Tibial artery (tissue), 4 donors: ENCODE measurements around the gene POFUT2.

Source experiments
- DNase-seq, 2 donors: peaks; one replicate each; pipeline ENCODE4 v3.0.0-alpha.2; 2019
- H3K27ac ChIP-seq, 2 donors: fragments of 200-600 bp; sonication (generic) in 1 of 2; 1 replicate in 1 of 2; 2 replicates in 1 of 2; pipeline ENCODE4 v1.5.1; 2018 to 2019; ENCODE audit warnings: mild to moderate bottlenecking in 1 of 2
- H3K27me3 ChIP-seq, 2 donors: fragments of 200-600 bp; sonication (generic) in 1 of 2; one replicate each; pipeline versions ENCODE4 v1.5.1 to v1.6.0; 2016 to 2019
- H3K36me3 ChIP-seq, 3 donors: fragments of 200-600 bp; sonication (generic) in 2 of 3; one replicate each; pipeline ENCODE4 v1.5.1; 2016 to 2019; ENCODE audit warnings: mild to moderate bottlenecking in 2 of 3
- H3K4me1 ChIP-seq, 4 donors: fragments of 200-600 bp; sonication (generic) in 2 of 4; 1 replicate in 3 of 4; 2 replicates in 1 of 4; pipeline ENCODE4 v1.5.1; 2016 to 2019
- H3K4me3 ChIP-seq, 2 donors: fragments of 200-600 bp; sonication (generic) in 1 of 2; 1 replicate in 1 of 2; 2 replicates in 1 of 2; pipeline ENCODE4 v1.5.1; 2018 to 2019; ENCODE audit warnings: mild to moderate bottlenecking in 2 of 2
- H3K9me3 ChIP-seq, 3 donors: fragments of 200-600 bp; sonication (generic) in 1 of 3; one replicate each; pipeline ENCODE4 v1.5.1; 2016 to 2019
- intact Hi-C: fragments of 100-400 bp; cut with DNase I; formaldehyde crosslinking; loops from one replicate; pipeline ENCODE4 v1.15.0; 2023; ENCODE audit warnings: low total_unique reads
- TF ChIP-seq, protein P1 (sequence below), 2 experiments: fragments of 200-600 bp in 1 of 2; fragments of 450-650 bp in 1 of 2; IDR thresholded peaks; one replicate each; pipeline ENCODE4 v1.5.1; 2017 to 2019; ENCODE audit warnings: antibody characterized with exemption in 2 of 2, mild to moderate bottlenecking in 1 of 2, moderate library complexity in 1 of 2

Gene POFUT2

DNA sequence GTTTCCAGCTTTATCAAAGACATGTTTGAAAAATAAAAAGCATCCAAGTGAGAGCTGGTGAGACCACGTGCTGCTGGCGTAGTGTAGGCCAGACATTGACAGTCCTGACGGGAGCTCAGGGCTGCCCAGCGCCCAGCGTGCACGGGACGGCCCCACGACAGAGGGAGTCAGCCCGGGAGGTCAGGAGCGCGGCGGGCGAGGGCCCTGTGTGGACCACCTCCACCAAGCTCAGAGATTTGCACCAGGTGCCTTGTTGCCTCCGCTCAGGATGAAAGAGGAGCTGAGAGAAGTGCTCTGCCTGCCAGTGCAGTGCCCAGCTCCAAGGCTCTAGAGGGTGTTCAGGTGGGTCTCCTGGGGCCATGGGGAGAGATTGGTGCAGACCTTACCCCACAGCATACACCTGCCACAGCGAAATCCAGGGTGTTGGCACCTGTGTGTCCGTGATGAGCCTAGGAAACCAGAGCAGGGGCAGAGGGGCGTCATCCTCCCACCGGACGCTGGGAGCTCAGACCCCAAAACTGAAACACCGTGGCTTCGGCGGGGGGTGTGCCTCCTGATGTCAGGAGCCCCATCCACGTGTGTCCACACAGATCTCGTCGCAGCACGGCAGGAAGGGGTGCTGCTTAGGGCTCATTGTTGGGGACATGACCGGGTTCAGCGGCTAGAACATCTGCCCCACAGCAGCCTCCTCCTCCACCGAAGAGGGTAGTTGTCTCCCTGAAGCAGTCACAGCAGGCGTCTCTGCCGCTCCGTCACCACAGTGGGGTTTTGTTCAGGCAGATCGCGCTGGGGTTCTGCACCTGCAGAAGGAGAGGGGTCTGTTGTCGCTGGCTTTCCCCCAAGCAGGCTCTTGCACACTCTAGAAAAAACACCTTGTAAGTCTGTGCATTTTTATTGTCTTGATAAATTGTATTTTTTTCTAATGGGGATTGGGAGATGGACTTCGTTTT lies 64.2 kb downstream of the POFUT2 start:
- H3K36me3 ChIP-seq: peaks cover 37 to 65% (median 50%) of the 10 kb centered on the region in 3 donors
- intact Hi-C loops: loop anchor here (10.0 kb wide), 1 partner anchor 51 kb away; no protein-coding TSS in a partner anchor

DNA sequence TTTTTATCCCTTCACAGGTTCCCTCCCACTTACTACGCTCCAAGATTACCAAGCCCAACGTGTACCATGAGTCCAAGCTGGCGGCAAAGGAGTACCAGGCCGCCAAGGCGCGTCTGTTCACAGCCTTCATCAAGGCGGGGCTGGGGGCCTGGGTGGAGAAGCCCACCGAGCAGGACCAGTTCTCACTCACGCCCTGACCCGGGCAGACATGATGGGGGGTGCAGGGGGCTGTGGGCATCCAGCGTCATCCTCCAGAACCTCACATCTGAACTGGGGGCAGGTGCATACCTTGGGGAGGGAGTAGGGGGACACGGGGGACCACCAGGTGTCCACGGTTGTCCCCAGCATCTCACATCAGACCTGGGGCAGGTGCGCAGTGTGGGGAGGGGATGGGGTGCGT lies 65.7 kb downstream of the POFUT2 start:
- peaks cover 0 to 34% (median 11%) of the 10 kb centered on the region in 4 donors for H3K4me1 ChIP-seq
- intact Hi-C loops: loop anchor here (10.0 kb wide), 1 partner anchor 53 kb away; no protein-coding TSS in a partner anchor
- peaks cover 45 to 65% (median 50%) of the 10 kb centered on the region in 3 donors for H3K36me3 ChIP-seq
- H3K4me3 ChIP-seq: no peak overlapping the region
- H3K27ac ChIP-seq: no peak overlapping the region
- TF ChIP-seq, protein P1, sequence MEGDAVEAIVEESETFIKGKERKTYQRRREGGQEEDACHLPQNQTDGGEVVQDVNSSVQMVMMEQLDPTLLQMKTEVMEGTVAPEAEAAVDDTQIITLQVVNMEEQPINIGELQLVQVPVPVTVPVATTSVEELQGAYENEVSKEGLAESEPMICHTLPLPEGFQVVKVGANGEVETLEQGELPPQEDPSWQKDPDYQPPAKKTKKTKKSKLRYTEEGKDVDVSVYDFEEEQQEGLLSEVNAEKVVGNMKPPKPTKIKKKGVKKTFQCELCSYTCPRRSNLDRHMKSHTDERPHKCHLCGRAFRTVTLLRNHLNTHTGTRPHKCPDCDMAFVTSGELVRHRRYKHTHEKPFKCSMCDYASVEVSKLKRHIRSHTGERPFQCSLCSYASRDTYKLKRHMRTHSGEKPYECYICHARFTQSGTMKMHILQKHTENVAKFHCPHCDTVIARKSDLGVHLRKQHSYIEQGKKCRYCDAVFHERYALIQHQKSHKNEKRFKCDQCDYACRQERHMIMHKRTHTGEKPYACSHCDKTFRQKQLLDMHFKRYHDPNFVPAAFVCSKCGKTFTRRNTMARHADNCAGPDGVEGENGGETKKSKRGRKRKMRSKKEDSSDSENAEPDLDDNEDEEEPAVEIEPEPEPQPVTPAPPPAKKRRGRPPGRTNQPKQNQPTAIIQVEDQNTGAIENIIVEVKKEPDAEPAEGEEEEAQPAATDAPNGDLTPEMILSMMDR (IDR thresholded peaks at IDR 0.05): no peak
- no peaks in the 10 kb centered on the region for H3K9me3 ChIP-seq
- DNase-seq: no peak
- no peaks in the 10 kb centered on the region for H3K27me3 ChIP-seq

More for the DNA sequence above, 64.2 kb downstream of the POFUT2 start:
- TF ChIP-seq, protein P1 (IDR thresholded peaks at IDR 0.05): no peak
- Histone ChIP-seq H3K27ac (no peak overlapping the region), H3K4me3 (no peak overlapping the region), H3K27me3 (no peaks in the 10 kb centered on the region), H3K9me3 (no peaks in the 10 kb centered on the region), H3K4me1 (peaks cover 0 to 31% (median 15%) of the 10 kb centered on the region in 4 donors)
- no peak for DNase-seq

GRCh38 chr21:45220714-45221490 lies 66.8 kb downstream of the POFUT2 start:
- Histone ChIP-seq H3K9me3 (no peaks in the 10 kb centered on the region), H3K27me3 (no peaks in the 10 kb centered on the region), H3K4me3 (no peak overlapping the region), H3K27ac (peak overlapping the region in 1 of 2 donors; percentile 36), H3K36me3 (peaks cover 46 to 65% (median 50%) of the 10 kb centered on the region in 3 donors), H3K4me1 (peaks cover 0 to 34% (median 11%) of the 10 kb centered on the region in 4 donors)
- intact Hi-C loops: loop anchor here (10.0 kb wide), 1 partner anchor 54 kb away; no protein-coding TSS in a partner anchor
- TF ChIP-seq, protein P1 (IDR thresholded peaks at IDR 0.05): no peak
- DNase-seq: no peak

DNA sequence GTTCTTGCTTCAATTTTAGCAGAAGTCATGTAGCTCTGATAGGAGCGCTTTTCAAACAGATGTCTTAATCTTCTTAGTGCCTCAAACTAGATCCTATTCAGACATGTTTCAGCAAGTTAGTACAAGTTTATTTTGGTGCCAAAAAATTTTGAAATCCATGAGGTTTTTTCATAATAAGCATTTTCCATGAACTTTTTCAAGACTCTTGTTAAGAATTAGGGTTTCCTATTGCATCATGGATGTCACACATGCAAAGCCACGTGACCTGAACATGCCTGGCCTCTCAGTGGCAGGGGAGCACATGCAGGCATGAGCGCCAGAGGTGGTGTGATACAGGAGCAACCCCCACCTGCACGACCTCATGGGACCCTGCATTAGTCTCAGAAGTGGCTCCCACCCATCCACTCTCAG lies 67.6 kb downstream of the POFUT2 start:
- Histone ChIP-seq H3K36me3 (peaks cover 52 to 58% (median 57%) of the 10 kb centered on the region in 3 donors), H3K27me3 (no peaks in the 10 kb centered on the region), H3K4me3 (no peak overlapping the region), H3K27ac (peak overlapping the region; percentile 32 to 36), H3K4me1 (peaks cover 0 to 34% (median 11%) of the 10 kb centered on the region in 4 donors), H3K9me3 (no peaks in the 10 kb centered on the region)
- peak in 1 of 2 donors; percentile 63 for DNase-seq
- intact Hi-C loops: loop anchor here (10.0 kb wide), 1 partner anchor 55 kb away; no protein-coding TSS in a partner anchor
- TF ChIP-seq, protein P1 (IDR thresholded peaks at IDR 0.05): no peak

DNA sequence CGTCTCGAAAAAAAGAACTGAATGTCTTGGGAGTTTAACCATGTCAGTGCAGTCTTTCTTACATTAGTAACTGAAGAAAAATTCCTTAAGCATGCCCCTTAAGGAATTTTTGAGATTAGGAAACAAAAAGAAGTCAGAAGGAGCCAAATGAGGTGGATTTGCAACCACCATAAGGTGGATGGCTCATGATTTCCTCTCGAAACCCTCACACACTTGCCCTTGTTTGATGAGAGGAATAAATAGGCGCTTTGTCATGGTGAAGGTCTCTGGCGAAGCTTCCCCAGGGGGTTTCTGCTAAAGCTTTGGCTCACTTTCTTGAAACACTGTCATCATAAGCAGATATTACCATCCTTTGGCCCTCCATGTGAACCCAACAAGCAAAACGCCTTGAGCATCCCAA lies 68.2 kb downstream of the POFUT2 start:
- H3K9me3 ChIP-seq: no peaks in the 10 kb centered on the region
- no peak overlapping the region for H3K4me3 ChIP-seq
- peak overlapping the region; percentile 32 to 36 for H3K27ac ChIP-seq
- H3K36me3 ChIP-seq: peaks cover 52 to 61% (median 55%) of the 10 kb centered on the region in 3 donors
- TF ChIP-seq, protein P1 (IDR thresholded peaks at IDR 0.05): no peak
- intact Hi-C loops: no loop called here
- H3K27me3 ChIP-seq: no peaks in the 10 kb centered on the region
- peaks cover 0 to 34% (median 11%) of the 10 kb centered on the region in 4 donors for H3K4me1 ChIP-seq
- DNase-seq: no peak
